HCT116 (cell line): ENCODE measurements around the gene ACVRL1. TPM values are rescaled to one million over a fixed set of nuclear protein-coding genes. Genes with fewer than 3 reads are reported as not detected.
A peak's percentile ranks its signal among the peaks of the same experiment; 100 is the strongest.

Experiments
- ATAC-seq: fragments of 200-7000 bp; cut with Tn5 transposase; 2 replicates; pipeline ENCODE4 v1.9.1; 2020; ENCODE audit warnings: mild to moderate bottlenecking, moderate library complexity
- BruUV-seq: library from RNA; stranded (reverse); fragments of 400-500 nt; replicated peaks from 2 replicates; lab custom pipeline; 2021; lab: Mats Ljungman, UMichigan
- CTCF ChIA-PET: fragments of 300-600 bp; sonication (Branson Sonifier 250); formaldehyde crosslinking; loops from one replicate; lab custom pipeline; 2021; ENCODE audit warnings: antibody characterized with exemption; lab: Charles Lee
- POLR2A ChIA-PET: fragments of 300-600, 350-600 bp; sonication (Branson Sonifier 250); formaldehyde crosslinking; loops from one replicate; lab custom pipeline; 2021; ENCODE audit warnings: antibody characterized with exemption; lab: Charles Lee
- RAD21 ChIA-PET, 2 experiments: fragments of 300-600 bp; sonication (Branson Sonifier 250); formaldehyde crosslinking; loops; one replicate each; lab custom pipeline; 2023; ENCODE audit warnings: low total read pairs in 2 of 2; ENCODE audit not compliant: uncharacterized antibody in 2 of 2, unreplicated experiment in 2 of 2, low non-redundant PET in 1 of 2; lab: Charles Lee
- DNase-seq: peaks from one replicate; pipeline ENCODE4 v3.0.0-alpha.2; 2010; ENCODE audit warnings: low read depth, low spot score
- H2AFZ ChIP-seq: fragments of 200-600 bp; shearing (Covaris generic), sonication (generic); 2 replicates; pipeline ENCODE4 v1.6.1; 2017; ENCODE audit warnings: low read depth, mixed run types, mixed read lengths, antibody characterized with exemption, low read length; ENCODE audit not compliant: poor library complexity, severe bottlenecking
- H3K27ac ChIP-seq: 2 replicates; pipeline ENCODE4 v1.5.1; 2012; ENCODE audit warnings: low read depth, low read length
- H3K27me3 ChIP-seq: fragments of 200-600 bp; sonication (generic); 2 replicates; pipeline ENCODE4 v1.6.1; 2016; ENCODE audit warnings: mixed run types, low read length, mixed read lengths; ENCODE audit not compliant: insufficient read depth
- H3K36me3 ChIP-seq, 2 experiments: fragments of 200-500 bp in 1 of 2; fragments of 200-600 bp in 1 of 2; sonication (Bioruptor generic) in 1 of 2; sonication (generic) in 1 of 2; 2 replicates each; pipeline versions ENCODE4 v1.5.1 to v1.6.1; 2014 to 2016; ENCODE audit warnings: low read length in 2 of 2, inconsistent platforms in 1 of 2, mixed read lengths in 1 of 2, mixed run types in 1 of 2; ENCODE audit not compliant: insufficient read depth in 2 of 2, control insufficient read depth in 1 of 2
- H3K4me1 ChIP-seq, 2 experiments: fragments of 200-600 bp in 1 of 2; sonication (generic) in 1 of 2; 2 replicates each; pipeline versions ENCODE4 v1.5.1 to v1.6.1; 2012 to 2017; ENCODE audit warnings: low read length in 2 of 2, inconsistent platforms in 1 of 2, mild to moderate bottlenecking in 1 of 2, mixed read lengths in 1 of 2, mixed run types in 1 of 2, moderate library complexity in 1 of 2; ENCODE audit not compliant: insufficient read depth in 2 of 2, control insufficient read depth in 1 of 2
- H3K4me2 ChIP-seq: fragments of 200-600 bp; sonication (generic); 2 replicates; pipeline ENCODE4 v1.6.1; 2017; ENCODE audit warnings: mixed run types, low read length, mixed read lengths
- H3K4me3 ChIP-seq, 2 experiments: fragments of 200-600 bp in 1 of 2; sonication (generic) in 1 of 2; replicated peaks in 1 of 2; 2 replicates each; pipeline ENCODE4 v1.5.1; 2011 to 2016; ENCODE audit warnings: low read length in 2 of 2, control low read depth in 1 of 2, low read depth in 1 of 2, mild to moderate bottlenecking in 1 of 2, mixed read lengths in 1 of 2, mixed run types in 1 of 2
- H3K79me2 ChIP-seq: fragments of 200-600 bp; sonication (generic); 2 replicates; pipeline ENCODE4 v1.6.1; 2017; ENCODE audit warnings: mild to moderate bottlenecking, mixed run types, low read length, moderate library complexity, mixed read lengths; ENCODE audit not compliant: insufficient read depth
- H3K9ac ChIP-seq: fragments of 200-600 bp; sonication (generic); 2 replicates; pipeline ENCODE4 v1.6.1; 2016; ENCODE audit warnings: low read length, mixed read lengths
- H3K9me2 ChIP-seq: fragments of 200-600 bp; sonication (generic), shearing (Covaris generic); 2 replicates; pipeline ENCODE4 v1.6.1; 2017; ENCODE audit warnings: mixed run types, mild to moderate bottlenecking, moderate library complexity; ENCODE audit not compliant: insufficient read depth
- H3K9me3 ChIP-seq, 2 experiments: fragments of 200-500 bp in 1 of 2; fragments of 200-600 bp in 1 of 2; sonication (Bioruptor generic) in 1 of 2; sonication (generic) in 1 of 2; 2 replicates each; pipeline ENCODE4 v1.6.1; 2014 to 2017; ENCODE audit warnings: low read length in 2 of 2, mixed read lengths in 2 of 2, inconsistent platforms in 1 of 2, low read depth in 1 of 2, mild to moderate bottlenecking in 1 of 2, mixed run types in 1 of 2, moderate library complexity in 1 of 2; ENCODE audit not compliant: control insufficient read depth in 1 of 2, insufficient read depth in 1 of 2
- H4K20me1 ChIP-seq: fragments of 200-600 bp; sonication (generic), shearing (Covaris generic); 2 replicates; pipeline ENCODE4 v1.6.1; 2017; ENCODE audit warnings: mixed run types, mild to moderate bottlenecking, moderate library complexity; ENCODE audit not compliant: insufficient read depth
- ATF3 ChIP-seq: IDR thresholded peaks from 2 replicates; pipeline ENCODE4 v1.6.1; 2012
- CEBPB ChIP-seq: IDR thresholded peaks from 2 replicates; pipeline ENCODE4 v1.6.1; 2012; ENCODE audit warnings: low read depth
- EGR1 ChIP-seq: IDR thresholded peaks from 2 replicates; pipeline ENCODE4 v1.6.1; 2012; ENCODE audit warnings: low read depth
- EZH2 ChIP-seq: fragments of 200-600 bp; sonication (generic); IDR thresholded peaks from 2 replicates; pipeline ENCODE4 v1.6.1; 2017; ENCODE audit warnings: antibody characterized with exemption, mixed run types
- EZH2phosphoT487 ChIP-seq: fragments of 200-600 bp; IDR thresholded peaks from 2 replicates; pipeline ENCODE4 v1.6.1; 2018; ENCODE audit warnings: antibody characterized with exemption, borderline replicate concordance
- FOSL1 ChIP-seq: IDR thresholded peaks from 2 replicates; pipeline ENCODE4 v1.6.1; 2012; ENCODE audit warnings: low read depth
- JUND ChIP-seq: IDR thresholded peaks from 2 replicates; pipeline ENCODE4 v1.6.1; 2012
- MAX ChIP-seq: IDR thresholded peaks from 2 replicates; pipeline ENCODE4 v1.6.1; 2012
- POLR2A ChIP-seq: IDR thresholded peaks from 2 replicates; pipeline ENCODE4 v1.7.0; 2011; ENCODE audit warnings: borderline replicate concordance; ENCODE audit not compliant: insufficient read depth, insufficient read length; ENCODE audit errors: extremely low read depth
- POLR2AphosphoS5 ChIP-seq: IDR thresholded peaks from 2 replicates; pipeline ENCODE4 v1.6.1; 2011; ENCODE audit warnings: mild to moderate bottlenecking, low read depth, low read length, moderate library complexity
- SIN3A ChIP-seq: IDR thresholded peaks from 2 replicates; pipeline ENCODE4 v1.6.1; 2012; ENCODE audit warnings: low read depth
- SP1 ChIP-seq: IDR thresholded peaks from 2 replicates; pipeline ENCODE4 v1.6.1; 2012; ENCODE audit warnings: low read depth
- SRF ChIP-seq: IDR thresholded peaks from 2 replicates; pipeline ENCODE4 v1.6.1; 2012; ENCODE audit warnings: low read depth
- TCF7L2 ChIP-seq: IDR thresholded peaks from 2 replicates; pipeline ENCODE4 v1.7.0; 2011; ENCODE audit warnings: borderline replicate concordance, inconsistent platforms; ENCODE audit not compliant: insufficient read depth, insufficient read length; ENCODE audit errors: extremely low read depth
- YY1 ChIP-seq: IDR thresholded peaks from 2 replicates; pipeline ENCODE4 v1.6.1; 2011; ENCODE audit warnings: low read length, low read depth, moderate library complexity, mild to moderate bottlenecking; ENCODE audit not compliant: insufficient replicate concordance; ENCODE audit errors: extremely low read depth
- ZFX ChIP-seq: fragments of 450-650 bp; IDR thresholded peaks from 2 replicates; pipeline ENCODE4 v1.6.1; 2017
- intact Hi-C: fragments of 100-400 bp; cut with micrococcal nuclease; formaldehyde crosslinking; loops from 2 replicates; pipeline ENCODE4 v1.10.0; 2022
- total RNA-seq: library from RNA; stranded (reverse); gene quantifications from one replicate; pipeline ENCODE4 v1.2.1, GENCODE V29; 2021; ENCODE audit not compliant: unreplicated experiment

Gene ACVRL1
- total RNA-seq, 1 experiment from 2014 or later: 2.5 TPM

GRCh38 chr12:51866324-51866723, 41.0 kb upstream of the ACVRL1 start:
- Histone ChIP-seq H3K9ac (no peak overlapping the region), H3K27me3 (no peaks in the 10 kb centered on the region), H3K9me3 (no peaks in the 10 kb centered on the region), H3K4me2 (no peak overlapping the region), H3K79me2 (no peaks in the 10 kb centered on the region), H3K36me3 (no peaks in the 10 kb centered on the region), H3K9me2 (no peaks in the 10 kb centered on the region), H3K4me1 (peaks cover 0 to 6% of the 10 kb centered on the region in 2 experiments; a peak in 1 of 4 replicates), H3K4me3 (no peak overlapping the region), H4K20me1 (no peaks in the 10 kb centered on the region), H3K27ac (no peak overlapping the region), H2AFZ (no peak overlapping the region)
- BruUV-seq: no TSS peak
- intact Hi-C loops: no loop called here
- no peak for DNase-seq
- ChIA-PET RAD21 (no interaction called here), POLR2A (interaction anchor here (0.7 kb wide), 1 partner anchor 1921 kb away, joined by 3 read pairs; no protein-coding TSS in a partner anchor), CTCF (no interaction called here)
- no peak for ATAC-seq
- TF ChIP-seq EGR1: no peak
- no peak for TF ChIP-seq SRF
- no peak for TF ChIP-seq SP1
- TF ChIP-seq MAX: no peak
- TF ChIP-seq SIN3A: no peak
- no peak for TF ChIP-seq FOSL1
- no peak for TF ChIP-seq JUND
- no peak for TF ChIP-seq ZFX
- no peak for TF ChIP-seq EZH2phosphoT487
- TF ChIP-seq POLR2AphosphoS5: no peak
- no peak for TF ChIP-seq EZH2
- no peak for TF ChIP-seq ATF3

GRCh38 chr12:51866762-51867161, 40.5 kb upstream of the ACVRL1 start:
- H3K9ac ChIP-seq: no peak overlapping the region
- DNase-seq (no peak), ATAC-seq (peak; percentile 63)
- no TSS peak for BruUV-seq
- ChIA-PET POLR2A (interaction anchor here (0.7 kb wide), 1 partner anchor 1922 kb away, joined by 3 read pairs; no protein-coding TSS in a partner anchor), CTCF (no interaction called here), RAD21 (no interaction called here)
- H4K20me1 ChIP-seq: no peaks in the 10 kb centered on the region
- H3K79me2 ChIP-seq: no peaks in the 10 kb centered on the region
- intact Hi-C loops: no loop called here
- no peak overlapping the region for H2AFZ ChIP-seq
- TF ChIP-seq CEBPB (no peak), FOSL1 (no peak), POLR2A (no peak), TCF7L2 (no peak), SP1 (no peak), EZH2phosphoT487 (no peak), YY1 (no peak), POLR2AphosphoS5 (no peak)
- no peaks in the 10 kb centered on the region for H3K27me3 ChIP-seq
- H3K36me3 ChIP-seq: no peaks in the 10 kb centered on the region
- no peak overlapping the region for H3K4me3 ChIP-seq
- peaks cover 0 to 6% of the 10 kb centered on the region in 2 experiments; a peak in 1 of 4 replicates for H3K4me1 ChIP-seq
- H3K9me2 ChIP-seq: no peaks in the 10 kb centered on the region
- no peak overlapping the region for H3K27ac ChIP-seq
- no peaks in the 10 kb centered on the region for H3K9me3 ChIP-seq
- no peak overlapping the region for H3K4me2 ChIP-seq
